HUES48 (cell line): ENCODE data around the gene CBARP.

Experiments
- H3K27ac ChIP-seq: one replicate; pipeline ENCODE4 v1.7.0; 2013; ENCODE audit warnings: low read depth, low read length, inconsistent platforms
- H3K27me3 ChIP-seq: 2 replicates; pipeline ENCODE4 v1.6.1; 2013; ENCODE audit warnings: mild to moderate bottlenecking, low read length; ENCODE audit not compliant: control insufficient read depth, insufficient read depth
- H3K36me3 ChIP-seq: 2 replicates; pipeline ENCODE4 v1.6.1; 2013; ENCODE audit warnings: low read length; ENCODE audit not compliant: control insufficient read depth, insufficient read depth
- H3K4me1 ChIP-seq: 2 replicates; pipeline ENCODE4 v1.6.1; 2013; ENCODE audit warnings: mild to moderate bottlenecking, low read length; ENCODE audit not compliant: control insufficient read depth, insufficient read depth
- H3K4me3 ChIP-seq: 2 replicates; pipeline ENCODE4 v1.5.1; 2013; ENCODE audit warnings: mild to moderate bottlenecking, low read depth, low read length
- H3K9ac ChIP-seq: 2 replicates; pipeline ENCODE4 v1.6.1; 2013; ENCODE audit warnings: mild to moderate bottlenecking, low read depth, low read length, moderate library complexity
- H3K9me3 ChIP-seq: 2 replicates; pipeline ENCODE4 v1.6.1; 2013; ENCODE audit warnings: low read length; ENCODE audit not compliant: control insufficient read depth, insufficient read depth

The CBARP gene

GRCh38 chr19:1239796-1240737 lies 2.3 kb upstream of the CBARP start:
- Histone ChIP-seq H3K27ac (peak overlapping the region; percentile 64), H3K36me3 (peaks cover 10% of the 10 kb centered on the region), H3K27me3 (no peaks in the 10 kb centered on the region), H3K4me1 (0 out of 2 replicates have a peak, but pooled peaks cover 5% of the 10 kb centered on the region), H3K9ac (peak overlapping the region; percentile 62), H3K4me3 (peak overlapping the region; percentile 67), H3K9me3 (no peaks in the 10 kb centered on the region)

GRCh38 chr19:1239420-1239795 lies 1.6 kb upstream of the CBARP start:
- Histone ChIP-seq H3K27me3 (no peaks in the 10 kb centered on the region), H3K36me3 (peaks cover 15% of the 10 kb centered on the region), H3K9me3 (no peaks in the 10 kb centered on the region), H3K9ac (no peak overlapping the region), H3K4me3 (no peak overlapping the region; the same call in 1 of the 2 replicates), H3K27ac (peak overlapping the region; percentile 64), H3K4me1 (0 out of 2 replicates have a peak, but pooled peaks cover 5% of the 10 kb centered on the region)

- Histone ChIP-seq H3K27me3 (no peaks in the 10 kb centered on the region), H3K27ac (peak overlapping the region; percentile 14), H3K9ac (no peak overlapping the region), H3K36me3 (peaks cover 23% of the 10 kb centered on the region), H3K9me3 (no peaks in the 10 kb centered on the region), H3K4me3 (peak overlapping the region; percentile 78), H3K4me1 (0 out of 2 replicates have a peak, but pooled peaks cover 5% of the 10 kb centered on the region)
Measured at GRCh38 chr19:1238369-1239303, 831 bp upstream of the CBARP start.

GRCh38 chr19:1237027-1237659 lies 662 bp downstream of the CBARP start:
- no peaks in the 10 kb centered on the region for H3K27me3 ChIP-seq
- no peak overlapping the region for H3K9ac ChIP-seq
- no peak overlapping the region for H3K27ac ChIP-seq
- H3K4me1 ChIP-seq = 0 out of 2 replicates have a peak, but pooled peaks cover 5% of the 10 kb centered on the region
- no peaks in the 10 kb centered on the region for H3K9me3 ChIP-seq
- peaks cover 37% of the 10 kb centered on the region for H3K36me3 ChIP-seq
- H3K4me3 ChIP-seq = peak overlapping the region; percentile 78

- 0 out of 2 replicates have a peak, but pooled peaks cover 5% of the 10 kb centered on the region for H3K4me1 ChIP-seq
- H3K4me3 ChIP-seq = peak overlapping the region; percentile 78
- no peak overlapping the region for H3K27ac ChIP-seq
- H3K27me3 ChIP-seq = no peaks in the 10 kb centered on the region
- peaks cover 41% of the 10 kb centered on the region for H3K36me3 ChIP-seq
- no peaks in the 10 kb centered on the region for H3K9me3 ChIP-seq
- no peak overlapping the region for H3K9ac ChIP-seq
Measured at GRCh38 chr19:1236576-1236975, 1.2 kb downstream of the CBARP start.

GRCh38 chr19:1235625-1236538 lies 1.9 kb downstream of the CBARP start:
- peaks cover 43% of the 10 kb centered on the region for H3K36me3 ChIP-seq
- H3K27ac ChIP-seq = no peak overlapping the region
- no peaks in the 10 kb centered on the region for H3K9me3 ChIP-seq
- H3K27me3 ChIP-seq = no peaks in the 10 kb centered on the region
- 0 out of 2 replicates have a peak, but pooled peaks cover 5% of the 10 kb centered on the region for H3K4me1 ChIP-seq
- H3K4me3 ChIP-seq = peak overlapping the region; percentile 51
- no peak overlapping the region for H3K9ac ChIP-seq

- Histone ChIP-seq H3K9me3 (no peaks in the 10 kb centered on the region), H3K4me1 (0 out of 2 replicates have a peak, but pooled peaks cover 5% of the 10 kb centered on the region), H3K36me3 (peaks cover 48% of the 10 kb centered on the region), H3K27ac (no peak overlapping the region), H3K27me3 (no peaks in the 10 kb centered on the region), H3K4me3 (no peak overlapping the region), H3K9ac (no peak overlapping the region)
Measured at GRCh38 chr19:1234955-1235380, 2.8 kb downstream of the CBARP start.

- Histone ChIP-seq H3K9ac (no peak overlapping the region), H3K27me3 (no peaks in the 10 kb centered on the region), H3K27ac (no peak overlapping the region), H3K4me1 (0 out of 2 replicates have a peak, but pooled peaks cover 3% of the 10 kb centered on the region), H3K9me3 (no peaks in the 10 kb centered on the region), H3K36me3 (peaks cover 48% of the 10 kb centered on the region), H3K4me3 (no peak overlapping the region)
Measured at GRCh38 chr19:1234051-1234954, 3.5 kb downstream of the CBARP start.

- no peak overlapping the region for H3K27ac ChIP-seq
- 0 out of 2 replicates have a peak, but pooled peaks cover 3% of the 10 kb centered on the region for H3K4me1 ChIP-seq
- no peaks in the 10 kb centered on the region for H3K27me3 ChIP-seq
- no peak overlapping the region for H3K9ac ChIP-seq
- H3K4me3 ChIP-seq = no peak overlapping the region
- peaks cover 48% of the 10 kb centered on the region for H3K36me3 ChIP-seq
- H3K9me3 ChIP-seq = no peaks in the 10 kb centered on the region
Measured at GRCh38 chr19:1233115-1233667, 4.6 kb downstream of the CBARP start.
